Central memory CD8-positive, alpha-beta T cell (primary cell): ENCODE data around the gene MUC2.
"Not testable (repeated sequence)": the region's sequence is repeated elsewhere in the genome, so short reads cannot be mapped to it uniquely, and the experiment has no call there.

Experiments
- ATAC-seq: fragments of 150-1000 bp; cut with Tn5 transposase; replicated peaks from 2 replicates; pipeline ENCODE4 v1.10.0; 2022; ENCODE audit warnings: mild to moderate bottlenecking, moderate FRiP score, moderate number of reproducible peaks; ENCODE audit not compliant: poor library complexity, severe bottlenecking; ENCODE audit errors: extremely low read depth
- DNase-seq, 2 donors: peaks; one replicate each; pipeline ENCODE4 v3.0.0; 2021; ENCODE audit warnings: low spot score in 2 of 2
- H3K27ac Mint-ChIP-seq: one replicate; pipeline ENCODE4 v1.8.0; 2022; ENCODE audit warnings: low read depth, mild to moderate bottlenecking, moderate library complexity, mixed read lengths
- H3K27me3 Mint-ChIP-seq: one replicate; pipeline ENCODE4 v1.8.0; 2022; ENCODE audit warnings: mixed read lengths
- H3K36me3 Mint-ChIP-seq: one replicate; pipeline ENCODE4 v1.8.0; 2022; ENCODE audit warnings: mild to moderate bottlenecking, moderate library complexity, mixed read lengths; ENCODE audit not compliant: insufficient read depth
- H3K4me1 Mint-ChIP-seq: one replicate; pipeline ENCODE4 v1.8.0; 2022; ENCODE audit warnings: mixed read lengths
- H3K4me3 Mint-ChIP-seq: one replicate; pipeline ENCODE4 v1.8.0; 2022; ENCODE audit warnings: mild to moderate bottlenecking, moderate library complexity, mixed read lengths
- H3K9me3 Mint-ChIP-seq: one replicate; pipeline ENCODE4 v1.8.0; 2022; ENCODE audit warnings: mixed read lengths

The MUC2 gene

GRCh38 chr11:1106387-1106786 lies 31.7 kb downstream of the MUC2 start:
- no peaks in the 10 kb centered on the region for H3K4me1 Mint-ChIP-seq
- no peaks in the 10 kb centered on the region for H3K36me3 Mint-ChIP-seq
- H3K4me3 Mint-ChIP-seq: no peak overlapping the region
- H3K27ac Mint-ChIP-seq: no peak overlapping the region
- ATAC-seq (no peak), DNase-seq (no peak)
- H3K9me3 Mint-ChIP-seq: no peaks in the 10 kb centered on the region
- no peaks in the 10 kb centered on the region for H3K27me3 Mint-ChIP-seq

GRCh38 chr11:1107316-1108245 lies 32.9 kb downstream of the MUC2 start:
- H3K4me1 Mint-ChIP-seq: no peaks in the 10 kb centered on the region
- no peak overlapping the region for H3K27ac Mint-ChIP-seq
- no peaks in the 10 kb centered on the region for H3K36me3 Mint-ChIP-seq
- H3K9me3 Mint-ChIP-seq: no peaks in the 10 kb centered on the region
- no peak for ATAC-seq
- H3K27me3 Mint-ChIP-seq: no peaks in the 10 kb centered on the region
- DNase-seq: no peak
- no peak overlapping the region for H3K4me3 Mint-ChIP-seq

GRCh38 chr11:1108246-1108900 lies 33.7 kb downstream of the MUC2 start:
- H3K9me3 Mint-ChIP-seq: no peaks in the 10 kb centered on the region
- no peaks in the 10 kb centered on the region for H3K27me3 Mint-ChIP-seq
- H3K4me1 Mint-ChIP-seq: no peaks in the 10 kb centered on the region
- no peaks in the 10 kb centered on the region for H3K36me3 Mint-ChIP-seq
- H3K4me3 Mint-ChIP-seq: no peak overlapping the region
- H3K27ac Mint-ChIP-seq: no peak overlapping the region
- DNase-seq (no peak), ATAC-seq (no peak)

GRCh38 chr11:1109101-1109917 lies 34.6 kb downstream of the MUC2 start:
- ATAC-seq (no peak), DNase-seq (no peak)
- H3K4me3 Mint-ChIP-seq: no peak overlapping the region
- no peaks in the 10 kb centered on the region for H3K27me3 Mint-ChIP-seq
- H3K4me1 Mint-ChIP-seq: no peaks in the 10 kb centered on the region
- H3K27ac Mint-ChIP-seq: no peak overlapping the region
- no peaks in the 10 kb centered on the region for H3K36me3 Mint-ChIP-seq
- H3K9me3 Mint-ChIP-seq: no peaks in the 10 kb centered on the region

- ATAC-seq (no peak), DNase-seq (no peak)
- Mint-ChIP-seq H3K9me3 (no peaks in the 10 kb centered on the region), H3K27ac (no peak overlapping the region), H3K4me3 (no peak overlapping the region), H3K27me3 (no peaks in the 10 kb centered on the region), H3K36me3 (no peaks in the 10 kb centered on the region), H3K4me1 (no peaks in the 10 kb centered on the region)
Observed at GRCh38 chr11:1109918-1110705, 35.4 kb downstream of the MUC2 start.

- ATAC-seq: no peak
- Mint-ChIP-seq H3K4me1 (no peaks in the 10 kb centered on the region), H3K36me3 (no peaks in the 10 kb centered on the region), H3K9me3 (no peaks in the 10 kb centered on the region), H3K27ac (no peak overlapping the region), H3K4me3 (no peak overlapping the region), H3K27me3 (no peaks in the 10 kb centered on the region)
- no peak for DNase-seq
Observed at GRCh38 chr11:1111545-1112212, 37.0 kb downstream of the MUC2 start.

GRCh38 chr11:1112351-1113191 lies 37.9 kb downstream of the MUC2 start:
- no peaks in the 10 kb centered on the region for H3K36me3 Mint-ChIP-seq
- no peak for ATAC-seq
- H3K9me3 Mint-ChIP-seq: no peaks in the 10 kb centered on the region
- H3K4me1 Mint-ChIP-seq: no peaks in the 10 kb centered on the region
- H3K27ac Mint-ChIP-seq: no peak overlapping the region
- no peak for DNase-seq
- no peaks in the 10 kb centered on the region for H3K27me3 Mint-ChIP-seq
- no peak overlapping the region for H3K4me3 Mint-ChIP-seq

GRCh38 chr11:1113405-1114201 lies 38.9 kb downstream of the MUC2 start:
- H3K4me1 Mint-ChIP-seq: no peaks in the 10 kb centered on the region
- peaks cover 4% of the 10 kb centered on the region for H3K27me3 Mint-ChIP-seq
- no peak overlapping the region for H3K4me3 Mint-ChIP-seq
- ATAC-seq: no peak
- no peaks in the 10 kb centered on the region for H3K9me3 Mint-ChIP-seq
- no peaks in the 10 kb centered on the region for H3K36me3 Mint-ChIP-seq
- no peak overlapping the region for H3K27ac Mint-ChIP-seq
- no peak for DNase-seq

- not testable (repeated sequence) for H3K27me3 Mint-ChIP-seq, H3K4me3 Mint-ChIP-seq, H3K9me3 Mint-ChIP-seq, H3K36me3 Mint-ChIP-seq, ATAC-seq, H3K27ac Mint-ChIP-seq, H3K4me1 Mint-ChIP-seq, DNase-seq
Observed at GRCh38 chr11:1115292-1115691, 40.6 kb downstream of the MUC2 start.

- Mint-ChIP-seq H3K27ac (no peak overlapping the region), H3K36me3 (no peaks in the 10 kb centered on the region), H3K4me1 (no peaks in the 10 kb centered on the region), H3K4me3 (no peak overlapping the region), H3K9me3 (no peaks in the 10 kb centered on the region), H3K27me3 (peaks cover 10% of the 10 kb centered on the region)
- DNase-seq (no peak), ATAC-seq (no peak)
Observed at GRCh38 chr11:1116104-1116503, 41.4 kb downstream of the MUC2 start.
